ENCODE results near the gene ZDHHC14. TPM values are rescaled to one million over a fixed set of nuclear protein-coding genes. Genes with fewer than 3 reads are reported as not detected.

ZDHHC14 gene
- total RNA-seq, 3 donors from 2014 or later: 9.1 to 10.5 (median 10.0) TPM

DNA sequence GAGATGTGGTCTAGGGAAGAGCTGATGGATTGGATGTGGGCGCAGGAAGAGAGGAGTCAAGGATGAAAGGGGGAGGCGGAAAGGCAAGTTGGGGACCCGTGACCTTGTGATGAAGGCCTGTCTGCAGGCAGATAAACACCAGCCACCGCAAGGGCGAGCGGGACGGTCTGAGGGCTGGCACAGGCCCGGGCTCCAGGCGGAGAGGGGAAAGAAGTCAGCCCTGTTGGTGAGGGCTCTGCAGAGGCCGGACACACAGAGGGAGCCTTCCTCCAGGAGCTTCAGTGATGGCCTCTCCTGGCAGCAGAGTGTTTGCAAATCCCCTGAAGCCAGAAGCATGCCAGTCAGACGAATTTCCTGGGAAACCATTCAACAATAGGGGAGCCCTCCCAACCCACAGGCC is 112.2 kb downstream of the ZDHHC14 start:
- no peaks in the 10 kb centered on the region for H3K4me1 ChIP-seq (ENCODE audit: low read depth)

DNA sequence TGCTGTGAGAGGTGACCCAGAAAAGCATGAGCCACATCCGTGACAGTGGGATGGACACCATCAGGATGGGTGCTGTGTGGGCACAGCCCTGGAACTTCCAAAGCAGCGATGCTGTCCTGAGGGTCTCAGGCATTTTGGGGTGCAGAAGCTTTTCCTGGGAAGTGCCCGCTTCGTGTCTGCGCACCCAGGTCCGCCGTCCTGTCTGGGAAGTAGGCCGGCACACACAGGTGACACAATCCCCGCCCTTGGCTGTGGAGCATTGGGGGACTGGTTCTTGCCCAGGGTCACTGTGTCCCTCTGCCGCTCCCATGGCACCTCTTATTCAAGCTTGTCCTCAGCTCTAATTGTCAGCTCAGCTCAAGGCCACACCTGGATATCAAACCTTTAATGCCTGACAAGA is 112.6 kb downstream of the ZDHHC14 start:
- no peak for ATAC-seq
- DNase-seq: no peak
- TF ChIP-seq, protein P1, sequence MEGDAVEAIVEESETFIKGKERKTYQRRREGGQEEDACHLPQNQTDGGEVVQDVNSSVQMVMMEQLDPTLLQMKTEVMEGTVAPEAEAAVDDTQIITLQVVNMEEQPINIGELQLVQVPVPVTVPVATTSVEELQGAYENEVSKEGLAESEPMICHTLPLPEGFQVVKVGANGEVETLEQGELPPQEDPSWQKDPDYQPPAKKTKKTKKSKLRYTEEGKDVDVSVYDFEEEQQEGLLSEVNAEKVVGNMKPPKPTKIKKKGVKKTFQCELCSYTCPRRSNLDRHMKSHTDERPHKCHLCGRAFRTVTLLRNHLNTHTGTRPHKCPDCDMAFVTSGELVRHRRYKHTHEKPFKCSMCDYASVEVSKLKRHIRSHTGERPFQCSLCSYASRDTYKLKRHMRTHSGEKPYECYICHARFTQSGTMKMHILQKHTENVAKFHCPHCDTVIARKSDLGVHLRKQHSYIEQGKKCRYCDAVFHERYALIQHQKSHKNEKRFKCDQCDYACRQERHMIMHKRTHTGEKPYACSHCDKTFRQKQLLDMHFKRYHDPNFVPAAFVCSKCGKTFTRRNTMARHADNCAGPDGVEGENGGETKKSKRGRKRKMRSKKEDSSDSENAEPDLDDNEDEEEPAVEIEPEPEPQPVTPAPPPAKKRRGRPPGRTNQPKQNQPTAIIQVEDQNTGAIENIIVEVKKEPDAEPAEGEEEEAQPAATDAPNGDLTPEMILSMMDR (IDR thresholded peaks at IDR 0.05): no peak
- no peaks in the 10 kb centered on the region for H3K36me3 ChIP-seq (ENCODE audit: low read depth)
- H3K4me1 ChIP-seq (ENCODE audit: low read depth): no peaks in the 10 kb centered on the region
- H3K9me3 ChIP-seq: no peaks in the 10 kb centered on the region
- H3K4me3 ChIP-seq: no peak overlapping the region
- intact Hi-C loops (cut with DNase I, micrococcal nuclease): no loop called here

More for the DNA sequence above, 112.2 kb downstream of the ZDHHC14 start:
- H3K36me3 ChIP-seq (ENCODE audit: low read depth): no peaks in the 10 kb centered on the region
- intact Hi-C loops (cut with DNase I, micrococcal nuclease): no loop called here
- ATAC-seq: no peak
- DNase-seq: no peak
- TF ChIP-seq, protein P1 (IDR thresholded peaks at IDR 0.05): no peak
- no peaks in the 10 kb centered on the region for H3K9me3 ChIP-seq
- no peak overlapping the region for H3K4me3 ChIP-seq

DNA sequence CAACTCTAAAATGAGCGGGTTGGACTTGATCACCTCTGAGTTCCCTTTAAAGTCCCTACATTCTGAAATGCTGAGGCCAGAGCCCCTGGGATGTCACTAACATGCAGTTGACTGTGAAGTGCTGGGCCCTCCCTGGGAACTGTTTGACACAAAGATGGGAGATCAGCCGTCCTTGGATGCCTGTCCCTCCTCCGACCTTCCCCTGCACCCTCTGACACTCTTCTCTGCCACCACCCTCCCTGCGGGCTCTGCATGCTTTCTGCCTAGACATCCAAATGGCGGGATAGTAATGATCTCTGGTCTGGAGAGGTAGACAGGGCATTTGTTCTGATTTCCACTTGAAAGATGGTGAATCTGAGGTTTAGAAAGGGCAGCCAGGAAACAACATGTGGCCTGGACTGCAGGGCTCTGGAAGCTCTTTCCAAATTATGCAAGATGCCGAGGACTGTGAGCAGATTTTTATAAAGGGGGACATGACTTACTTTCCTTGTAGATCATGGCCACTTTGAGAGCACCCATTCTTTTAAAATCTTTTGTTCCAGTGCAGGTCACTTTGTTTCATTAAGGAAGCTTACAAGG is 113.2 kb downstream of the ZDHHC14 start:
- Histone ChIP-seq H3K9me3 (no peaks in the 10 kb centered on the region), H3K4me1 (ENCODE audit: low read depth) (no peaks in the 10 kb centered on the region), H3K4me3 (no peak overlapping the region), H3K36me3 (ENCODE audit: low read depth) (no peaks in the 10 kb centered on the region)
- ATAC-seq: no peak
- TF ChIP-seq, protein P1 (IDR thresholded peaks at IDR 0.05): no peak
- intact Hi-C loops (cut with DNase I, micrococcal nuclease): no loop called here
- DNase-seq: no peak

DNA sequence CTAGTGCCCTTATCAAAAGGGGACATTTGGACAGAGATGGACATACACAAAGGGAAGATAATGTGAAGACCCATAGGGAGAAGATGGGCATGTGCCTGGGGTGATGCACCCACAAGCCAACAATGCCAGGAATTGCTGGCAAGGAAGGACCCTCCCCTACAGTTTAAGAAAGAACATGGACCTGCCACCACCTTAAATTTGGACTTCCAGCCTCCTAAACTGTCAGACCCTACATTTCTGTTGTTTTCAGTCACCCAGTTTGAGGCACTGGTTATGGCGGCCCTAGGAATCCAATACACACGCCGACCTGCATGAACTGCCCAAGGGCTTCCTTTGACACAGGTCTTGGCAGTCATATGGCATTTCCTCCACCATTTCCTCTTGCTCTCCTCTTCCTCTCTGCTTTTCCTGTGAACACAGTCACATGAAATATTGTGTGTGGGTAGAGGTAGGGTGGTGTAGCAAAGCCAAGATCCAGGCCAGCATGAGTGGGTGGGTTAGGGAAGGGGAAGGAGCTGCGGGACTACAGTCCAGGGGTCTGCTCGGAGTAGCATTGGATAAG is 115.6 kb downstream of the ZDHHC14 start:
- no peaks in the 10 kb centered on the region for H3K9me3 ChIP-seq
- H3K4me3 ChIP-seq: no peak overlapping the region
- intact Hi-C loops (cut with DNase I, micrococcal nuclease): no loop called here
- no peaks in the 10 kb centered on the region for H3K36me3 ChIP-seq (ENCODE audit: low read depth)
- ATAC-seq (no peak), DNase-seq (no peak)
- H3K4me1 ChIP-seq (ENCODE audit: low read depth): no peaks in the 10 kb centered on the region
- TF ChIP-seq, protein P1 (IDR thresholded peaks at IDR 0.05): no peak

DNA sequence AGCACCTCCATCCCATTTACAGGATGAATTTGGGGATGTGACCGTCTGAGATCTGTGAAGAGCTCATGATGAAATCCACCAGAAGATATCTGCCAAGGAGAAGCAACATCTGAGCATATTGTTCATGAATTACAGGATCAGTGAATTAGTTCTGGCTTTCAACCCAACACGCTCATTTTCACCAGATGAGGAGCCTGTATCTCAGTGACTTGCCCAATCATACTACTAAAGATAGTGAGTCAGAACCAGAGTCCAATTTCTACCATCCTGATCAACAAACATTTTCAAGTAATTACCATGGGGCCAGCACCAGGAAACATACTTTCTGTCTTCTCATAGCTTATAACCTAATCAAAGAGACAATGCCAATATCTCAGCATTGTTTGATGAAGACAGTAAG is 116.6 kb downstream of the ZDHHC14 start:
- no peaks in the 10 kb centered on the region for H3K36me3 ChIP-seq (ENCODE audit: low read depth)
- no peak overlapping the region for H3K4me3 ChIP-seq
- intact Hi-C loops (cut with DNase I, micrococcal nuclease): no loop called here
- no peak for ATAC-seq
- no peaks in the 10 kb centered on the region for H3K4me1 ChIP-seq (ENCODE audit: low read depth)
- TF ChIP-seq, protein P1 (IDR thresholded peaks at IDR 0.05): no peak
- no peak for DNase-seq
- H3K9me3 ChIP-seq: no peaks in the 10 kb centered on the region
